ENCODE results near the gene CEP350. TPM values are rescaled to one million over a fixed set of nuclear protein-coding genes. Genes with fewer than 3 reads are reported as not detected.

The CEP350 gene
- total and polyA plus RNA-seq, 10 of the 15 experiments (the other 5 are each of a cell fraction or from before 2014, with no cell fraction given) = 5.2 to 46.0 (median 23.1) TPM

GRCh38 chr1:180135535-180135934 is 180.9 kb downstream of the CEP350 start:
- H2AFZ ChIP-seq (ENCODE audit: control insufficient read depth, low read depth, low read length) = no peak overlapping the region
- H3K79me2 ChIP-seq (ENCODE audit: control insufficient read depth, insufficient read depth, low read length) = no peaks in the 10 kb centered on the region
- H3K36me3 ChIP-seq (ENCODE audit: control insufficient read depth in 2 of 2, insufficient read depth in 2 of 2, low read length in 1 of 2) = no peaks in the 10 kb centered on the region
- 0% methylated on average over 1 of the region's 1 CpG for WGBS (ENCODE audit: insufficient coverage, insufficient replicate concordance, low lambda C conversion rate, missing lambda C conversion rate)
- CTCF ChIA-PET = interaction anchor here (0.7 kb wide), 1 partner anchor 160 kb away, joined by 3 read pairs; no protein-coding TSS in a partner anchor
- FAIRE-seq (no peak), ATAC-seq (no peak), DNase-seq (ENCODE audit: low read depth, low spot score) (no peak)
- no peaks in the 10 kb centered on the region for H3K4me1 ChIP-seq (ENCODE audit: control insufficient read depth, insufficient read depth, low read length)
- intact Hi-C loops (cut with micrococcal nuclease; ENCODE audit: unreplicated experiment) (no loop called here), in situ Hi-C loops (cut with MboI) (no loop called here)
- no TSS peak for BruUV-seq (replicated peaks)
- H3K9me3 ChIP-seq (replicated peaks; ENCODE audit: control insufficient read depth, insufficient read depth, low read length) = no peaks in the 10 kb centered on the region; the same call in 2 of the 3 replicates
- SMC1A ChIA-PET (ENCODE audit: uncharacterized antibody, unreplicated experiment) = no interaction called here
- POLR2A ChIA-PET = no interaction called here
- no peaks in the 10 kb centered on the region for H4K20me1 ChIP-seq (ENCODE audit: control insufficient read depth, insufficient read depth)
- H3K4me2 ChIP-seq (ENCODE audit: control insufficient read depth, insufficient read depth) = no peak overlapping the region
- TF ChIP-seq GATAD2B (conservative IDR thresholded peaks at IDR 0.05; ENCODE audit: low read depth) (no peak), CBX5 (IDR thresholded peaks at IDR 0.05; ENCODE audit: low read depth) (no peak), ESRRA (IDR thresholded peaks at IDR 0.05; ENCODE audit: low read length) (no peak), STAT1 (conservative IDR thresholded peaks at IDR 0.05) (no peak), CEBPB (IDR thresholded peaks at IDR 0.05; ENCODE audit: borderline replicate concordance in 1 of 2, low read depth in 2 of 2, low read length in 2 of 2) (no peak), CUX1 (IDR thresholded peaks at IDR 0.05; ENCODE audit: insufficient replicate concordance, low read depth, low read length) (no peak), BACH1 (IDR thresholded peaks at IDR 0.05; ENCODE audit: borderline replicate concordance) (no peak), PBX3 (IDR thresholded peaks at IDR 0.05; ENCODE audit: insufficient replicate concordance, low read depth, low read length) (no peak)
- H3K27me3 ChIP-seq (replicated peaks in 1 of 2; ENCODE audit: control insufficient read depth in 2 of 2, insufficient read depth in 2 of 2, low read length in 1 of 2) = no peaks in the 10 kb centered on the region
- RAD21 ChIA-PET (ENCODE audit: unreplicated experiment) = interaction anchor here (0.7 kb wide), 1 partner anchor 836 kb away, joined by 3 read pairs; no protein-coding TSS in a partner anchor
- no peak overlapping the region for H3K4me3 ChIP-seq
- no peak overlapping the region for H3K27ac ChIP-seq (ENCODE audit: control insufficient read depth, insufficient read depth)
- no peak overlapping the region for H3K9ac ChIP-seq (ENCODE audit: control insufficient read depth, insufficient read depth, low read length)

Data from GM12878 (cell line).